Kidney epithelial cell (primary cell): ENCODE data around the gene SEMA3G. TPM values are rescaled to one million over a fixed set of nuclear protein-coding genes. Genes with fewer than 3 reads are reported as not detected.

Experiments used
- DNase-seq: peaks from one replicate; pipeline ENCODE4 v3.0.0-alpha.2; 2010; ENCODE audit warnings: low read depth
- H3K27me3 ChIP-seq: 2 replicates; pipeline ENCODE4 v1.6.0; 2011; ENCODE audit warnings: low read length; ENCODE audit not compliant: control insufficient read depth, insufficient read depth
- H3K36me3 ChIP-seq: 2 replicates; pipeline ENCODE4 v1.5.1; 2011; ENCODE audit warnings: low read length; ENCODE audit not compliant: control insufficient read depth, insufficient read depth
- H3K4me3 ChIP-seq: 2 replicates; pipeline ENCODE4 v1.5.1; 2011; ENCODE audit warnings: low read depth, mild to moderate bottlenecking, control low read depth, low read length
- CTCF ChIP-seq: IDR thresholded peaks from 2 replicates; pipeline ENCODE4 v1.5.1; 2011; ENCODE audit warnings: mild to moderate bottlenecking, moderate library complexity, low read length, control low read depth, inconsistent platforms; ENCODE audit not compliant: insufficient read depth, poor library complexity, severe bottlenecking
- total RNA-seq: library from RNA; depleted of rRNA; stranded (reverse); fragments of >200 nt; gene quantifications from 2 replicates; pipeline ENCODE4 v1.2.3, GENCODE V29; 2015

Gene SEMA3G
- total RNA-seq, 1 donor from 2014 or later: 0.21 TPM

- H3K36me3 ChIP-seq: peaks cover 6% of the 10 kb centered on the region
- no peak for TF ChIP-seq CTCF
- no peaks in the 10 kb centered on the region for H3K27me3 ChIP-seq
- H3K4me3 ChIP-seq: no peak overlapping the region
- no peak for DNase-seq
Observed at GRCh38 chr3:52406791-52407510, 38.0 kb downstream of the SEMA3G start.

DNA sequence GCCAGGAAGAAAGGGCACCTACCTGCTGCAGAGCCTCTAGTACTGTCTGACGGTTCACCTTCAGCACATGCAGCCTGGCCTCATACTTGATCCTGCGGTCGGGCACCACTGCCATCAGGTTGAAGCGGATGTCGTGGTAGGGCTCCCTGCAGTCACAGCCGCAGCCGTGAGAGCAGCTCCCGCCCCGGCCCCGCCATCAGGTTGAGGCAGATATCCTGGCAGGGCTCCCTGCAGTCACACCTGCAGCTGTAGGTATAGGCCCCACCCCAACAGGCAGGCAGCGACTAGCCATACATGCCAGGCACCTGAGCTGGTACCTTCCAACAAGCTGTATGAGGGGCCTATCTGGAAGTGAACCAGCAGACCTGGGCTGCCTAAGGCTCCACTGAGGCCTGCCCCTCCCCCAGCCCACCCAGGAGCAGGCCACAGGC lies 38.7 kb downstream of the SEMA3G start:
- H3K36me3 ChIP-seq: peaks cover 7% of the 10 kb centered on the region
- no peak overlapping the region for H3K4me3 ChIP-seq
- no peak for DNase-seq

DNA sequence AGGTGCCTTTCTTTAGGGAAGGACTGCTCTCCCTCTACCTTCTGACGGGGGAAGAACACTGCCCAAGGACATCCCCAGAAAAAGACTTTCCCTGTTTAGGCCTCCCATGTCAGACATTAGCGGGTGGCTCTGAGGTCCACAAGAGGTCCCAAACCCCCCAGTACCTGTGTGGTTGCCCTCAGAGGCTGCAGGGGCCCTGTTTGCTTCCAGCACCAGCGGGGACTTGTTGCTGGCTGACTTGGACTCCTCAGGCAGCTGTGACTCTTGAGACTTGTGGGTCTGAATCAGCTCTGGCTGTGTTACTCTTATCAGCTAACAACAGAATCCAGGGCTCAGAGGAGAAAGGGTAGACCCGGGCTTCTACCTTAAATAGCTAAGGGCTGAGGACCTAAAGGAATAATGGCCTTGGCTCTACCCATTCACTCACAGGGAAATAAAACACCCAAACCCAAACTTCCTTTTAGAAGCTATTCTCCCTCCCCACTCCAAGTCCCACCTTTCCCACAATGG lies 39.2 kb downstream of the SEMA3G start:
- TF ChIP-seq CTCF: no peak
- no peak for DNase-seq
- no peaks in the 10 kb centered on the region for H3K27me3 ChIP-seq
- no peak overlapping the region for H3K4me3 ChIP-seq
- H3K36me3 ChIP-seq: peaks cover 8% of the 10 kb centered on the region

More for the DNA sequence above, 38.7 kb downstream of the SEMA3G start:
- H3K27me3 ChIP-seq: no peaks in the 10 kb centered on the region
- no peak for TF ChIP-seq CTCF

DNA sequence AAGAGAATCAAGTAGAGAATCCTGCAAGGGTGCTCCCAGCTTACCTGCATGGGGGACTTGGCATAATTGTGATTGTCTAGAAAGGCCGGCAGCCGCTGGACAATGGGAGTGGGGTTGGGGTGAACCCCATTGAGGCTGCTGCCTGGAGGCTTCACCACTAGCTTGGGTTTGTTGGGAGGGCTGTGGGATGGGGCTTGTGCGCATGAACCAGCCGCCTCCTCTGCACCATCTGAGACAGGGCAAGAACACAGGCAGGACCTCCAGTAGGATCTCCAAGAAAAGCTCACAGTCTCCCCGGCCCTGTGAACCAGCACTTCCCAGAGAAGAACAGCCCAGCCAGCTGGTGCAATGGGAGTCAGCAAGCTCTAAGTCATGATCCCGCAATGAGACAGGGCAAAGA lies 39.8 kb downstream of the SEMA3G start:
- DNase-seq: no peak
- no peak for TF ChIP-seq CTCF
- no peaks in the 10 kb centered on the region for H3K27me3 ChIP-seq
- H3K4me3 ChIP-seq: no peak overlapping the region
- peaks cover 8% of the 10 kb centered on the region for H3K36me3 ChIP-seq

DNA sequence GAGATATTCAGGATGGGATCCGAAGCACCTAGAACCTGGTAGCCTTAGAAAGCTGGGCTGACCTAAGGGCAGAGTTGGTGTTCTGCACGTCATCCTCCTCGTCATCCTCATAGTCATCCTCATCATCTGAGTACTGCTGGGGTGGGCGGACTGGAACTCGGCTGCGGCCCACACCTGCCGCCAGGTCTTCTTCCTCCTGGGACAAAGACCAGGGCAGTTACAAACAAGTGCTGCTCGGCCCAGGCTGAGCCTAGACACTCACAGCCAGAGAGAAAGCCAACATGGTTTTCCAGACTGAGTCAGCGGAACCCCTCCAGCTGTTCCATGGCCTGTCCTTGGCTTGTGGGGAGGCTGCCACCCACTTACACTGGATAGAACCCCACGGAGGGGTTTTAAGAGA lies 40.5 kb downstream of the SEMA3G start:
- Histone ChIP-seq H3K36me3 (peaks cover 8% of the 10 kb centered on the region), H3K4me3 (no peak overlapping the region), H3K27me3 (no peaks in the 10 kb centered on the region)
- DNase-seq: no peak
- TF ChIP-seq CTCF: no peak

- H3K27me3 ChIP-seq: no peaks in the 10 kb centered on the region
- H3K36me3 ChIP-seq: peaks cover 8% of the 10 kb centered on the region
- H3K4me3 ChIP-seq: no peak overlapping the region
- no peak for DNase-seq
- no peak for TF ChIP-seq CTCF
Observed at GRCh38 chr3:52403955-52404354, 40.9 kb downstream of the SEMA3G start.
